Occipital lobe (tissue), 2 donors: Measurements from ENCODE around the gene SRGAP1. TPM values are rescaled to one million over a fixed set of nuclear protein-coding genes. Genes with fewer than 3 reads are reported as not detected.
"Not testable (repeated sequence)": the region's sequence is repeated elsewhere in the genome, so short reads cannot be mapped to it uniquely, and the experiment has no call there.

ENCODE experiments used
- DNase-seq: peaks from one replicate; lab custom pipeline; 2025; lab: John Stamatoyannopoulos, UW
- total RNA-seq: library from RNA; depleted of rRNA; stranded (reverse); fragments of >200 nt; gene quantifications from one replicate; pipeline ENCODE4 v1.2.3, GENCODE V29; 2014

The SRGAP1 gene
- total RNA-seq, 1 donor from 2014 or later = 40.7 TPM

DNA sequence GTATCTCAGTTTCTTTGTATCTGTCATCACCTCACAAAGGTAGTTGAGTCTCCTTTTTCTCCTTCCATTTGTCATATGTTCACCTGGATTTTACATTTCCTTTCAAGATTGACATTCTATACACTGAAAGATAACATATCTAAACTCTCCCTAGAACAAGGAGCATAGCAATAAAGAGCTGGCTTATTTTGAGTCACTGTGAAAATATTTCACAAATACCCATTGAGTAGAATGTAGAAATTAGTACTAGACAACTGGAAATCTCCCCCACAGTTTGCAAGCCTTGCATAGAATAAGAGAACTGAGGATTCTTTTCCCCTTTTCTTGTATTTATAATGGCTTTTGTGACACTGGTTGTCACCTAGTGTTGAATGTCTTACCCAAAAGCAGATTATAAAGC lies 266.4 kb downstream of the SRGAP1 start:
- no peak for DNase-seq

DNA sequence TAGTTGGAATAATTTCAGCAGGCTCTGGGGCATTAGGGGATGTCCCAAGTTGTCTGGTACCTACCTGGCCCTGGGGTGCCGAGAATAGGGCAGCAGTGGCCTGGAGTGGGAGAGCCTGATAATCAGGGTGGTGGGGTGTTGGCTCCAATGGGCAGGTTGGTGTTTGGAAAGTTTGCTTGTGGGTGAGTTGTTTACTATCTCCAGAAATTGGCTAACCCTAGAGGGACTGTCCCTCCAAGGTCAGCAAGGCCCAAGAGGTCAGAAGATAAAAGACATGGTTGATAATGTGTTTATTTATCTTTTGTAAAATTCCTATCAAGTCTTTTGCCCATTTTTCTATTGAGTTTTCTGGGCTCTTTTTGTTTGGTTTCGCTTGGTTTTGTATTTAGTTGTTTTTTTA lies 272.5 kb downstream of the SRGAP1 start:
- DNase-seq = no peak

- no peak for DNase-seq
Measured at GRCh38 chr12:64120568-64120967, 276.1 kb downstream of the SRGAP1 start.

- not testable (repeated sequence) for DNase-seq
Measured at GRCh38 chr12:64121086-64121485, 276.6 kb downstream of the SRGAP1 start.

DNA sequence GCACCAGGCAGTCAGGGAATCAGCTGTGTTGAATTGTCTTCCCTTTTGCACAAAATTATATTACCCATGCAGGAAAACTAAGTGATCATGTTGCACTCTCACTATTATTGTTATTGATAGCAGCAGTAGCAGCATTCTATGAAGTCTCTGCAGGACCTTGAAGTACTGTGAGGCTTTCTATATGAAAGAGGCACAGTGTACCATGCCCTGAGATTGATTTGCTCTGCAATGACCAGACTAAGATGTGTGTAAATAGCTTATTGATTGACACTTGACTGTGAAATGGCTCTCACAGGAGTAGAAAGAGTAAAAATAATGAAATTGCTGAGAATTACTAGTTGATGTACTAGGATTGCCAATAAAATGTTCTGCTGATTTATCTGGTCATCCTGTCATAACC lies 277.7 kb downstream of the SRGAP1 start:
- DNase-seq = no peak

GRCh38 chr12:64122995-64123394 lies 278.5 kb downstream of the SRGAP1 start:
- no peak for DNase-seq

- DNase-seq = no peak
Measured at GRCh38 chr12:64123448-64123847, 278.9 kb downstream of the SRGAP1 start.

DNA sequence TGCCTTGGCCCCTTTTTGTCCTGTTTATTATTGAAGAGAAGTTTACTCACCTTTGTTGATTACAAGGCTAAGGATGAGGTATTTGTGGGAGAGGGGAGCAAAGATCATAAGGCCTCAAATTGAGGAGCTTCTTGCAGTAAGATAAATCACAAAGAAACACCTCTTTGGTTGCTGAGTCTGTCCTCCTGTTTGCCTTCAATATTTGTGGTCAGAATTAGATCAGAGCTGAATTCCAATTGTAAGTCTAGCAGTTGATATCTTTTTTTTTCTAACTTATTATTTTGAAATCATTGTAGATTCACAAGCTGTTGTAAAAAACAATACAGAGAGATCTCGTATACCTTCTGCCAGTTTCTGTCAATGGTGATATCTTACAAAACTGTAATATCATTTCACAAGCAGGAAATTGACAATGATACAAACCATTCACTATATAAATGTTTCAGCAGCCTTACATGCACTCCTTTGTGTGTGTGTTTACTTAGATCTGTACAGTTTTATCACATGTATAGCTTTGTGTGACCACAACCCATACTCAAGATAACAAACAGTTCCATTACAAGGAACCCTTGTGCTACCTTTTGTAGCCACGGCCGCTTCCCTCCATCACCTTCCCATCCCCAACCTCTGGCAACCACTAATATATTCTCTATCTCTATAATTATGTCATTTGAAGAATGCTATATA lies 280.2 kb downstream of the SRGAP1 start:
- no peak for DNase-seq

- DNase-seq = no peak
Measured at GRCh38 chr12:64125913-64126312, 281.4 kb downstream of the SRGAP1 start.

GRCh38 chr12:64127811-64128210 lies 283.3 kb downstream of the SRGAP1 start:
- no peak for DNase-seq

DNA sequence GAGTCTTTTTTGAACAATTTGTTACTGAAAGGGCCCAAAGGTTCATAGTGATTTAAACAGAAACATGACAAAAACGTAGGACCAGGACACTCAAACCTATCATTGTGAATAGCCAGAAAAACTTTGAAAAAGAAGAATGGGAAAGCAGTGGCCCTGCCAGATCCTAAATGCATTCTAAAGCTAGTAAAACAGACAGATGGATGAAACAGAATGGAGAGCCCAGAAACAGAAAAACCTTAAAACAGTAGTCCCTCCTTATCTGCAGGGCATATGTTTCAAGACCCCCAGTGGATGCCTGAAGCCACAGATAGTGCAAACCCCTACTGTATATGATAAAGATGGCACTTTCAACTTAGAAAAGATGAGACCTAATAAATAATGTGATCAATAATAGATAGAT lies 283.9 kb downstream of the SRGAP1 start:
- DNase-seq = no peak

- not testable (repeated sequence) for DNase-seq
Measured at GRCh38 chr12:64130476-64130875, 286.0 kb downstream of the SRGAP1 start.

DNA sequence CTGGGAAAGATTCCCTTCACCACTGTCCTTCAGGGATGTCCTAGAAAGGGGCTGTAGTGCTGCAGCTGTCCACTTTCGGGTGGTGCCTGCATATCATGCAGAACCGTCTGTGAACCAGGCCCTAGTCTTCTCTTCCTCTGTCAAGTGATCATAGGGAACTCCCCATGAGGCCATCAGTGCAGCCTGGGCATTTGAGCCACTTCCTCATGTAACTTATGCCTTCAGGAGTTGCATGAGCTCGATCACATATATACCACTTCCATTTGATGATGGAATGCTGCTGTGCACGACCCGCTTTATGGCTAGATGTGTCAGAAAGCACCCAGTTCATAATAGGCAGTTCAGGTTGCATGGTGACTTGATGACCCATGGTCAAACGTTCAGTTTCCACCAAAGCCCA lies 287.0 kb downstream of the SRGAP1 start:
- DNase-seq = not testable (repeated sequence)

DNA sequence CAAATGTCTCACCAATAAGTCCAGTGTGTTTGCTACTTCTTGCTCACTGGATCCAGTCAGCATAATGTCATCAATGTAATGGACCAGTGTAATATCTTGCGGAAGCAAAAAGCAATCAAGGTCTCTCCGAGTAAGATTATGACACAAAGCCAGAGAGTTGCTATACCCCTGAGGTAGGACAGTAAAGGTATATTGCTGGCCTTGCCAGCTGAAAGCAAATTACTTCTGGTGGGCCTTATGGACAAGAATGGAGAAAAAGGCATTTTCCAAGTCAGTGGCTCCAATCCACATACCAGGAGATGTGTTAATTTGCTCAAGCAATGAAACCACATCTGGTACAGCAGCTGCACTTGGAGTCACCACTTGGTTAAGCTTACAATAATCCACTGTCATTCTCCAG lies 288.2 kb downstream of the SRGAP1 start:
- DNase-seq = not testable (repeated sequence)

GRCh38 chr12:64137117-64137516 lies 292.6 kb downstream of the SRGAP1 start:
- DNase-seq = no peak

GRCh38 chr12:64139021-64139420 lies 294.5 kb downstream of the SRGAP1 start:
- DNase-seq = no peak

- no peak for DNase-seq
Measured at GRCh38 chr12:64142382-64142781, 297.9 kb downstream of the SRGAP1 start.

DNA sequence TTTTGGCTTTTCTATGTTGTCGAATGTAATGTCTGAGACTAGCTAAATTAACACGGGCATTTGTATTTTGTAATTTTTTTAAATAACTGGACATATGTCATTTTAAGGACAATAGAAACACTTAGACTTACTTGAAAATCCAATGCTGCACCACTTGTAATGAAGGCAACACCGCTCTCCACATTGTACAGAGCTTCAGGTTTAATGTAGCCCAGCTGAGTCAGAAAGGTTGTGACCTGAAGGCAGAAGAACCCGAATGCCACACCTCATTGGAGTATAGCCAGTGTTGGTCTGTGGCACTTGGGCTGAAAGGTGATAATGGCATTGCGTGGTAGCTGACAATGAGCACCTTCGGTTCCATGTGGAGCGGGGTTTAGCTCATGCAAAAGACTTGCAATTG lies 298.3 kb downstream of the SRGAP1 start:
- DNase-seq = no peak

DNA sequence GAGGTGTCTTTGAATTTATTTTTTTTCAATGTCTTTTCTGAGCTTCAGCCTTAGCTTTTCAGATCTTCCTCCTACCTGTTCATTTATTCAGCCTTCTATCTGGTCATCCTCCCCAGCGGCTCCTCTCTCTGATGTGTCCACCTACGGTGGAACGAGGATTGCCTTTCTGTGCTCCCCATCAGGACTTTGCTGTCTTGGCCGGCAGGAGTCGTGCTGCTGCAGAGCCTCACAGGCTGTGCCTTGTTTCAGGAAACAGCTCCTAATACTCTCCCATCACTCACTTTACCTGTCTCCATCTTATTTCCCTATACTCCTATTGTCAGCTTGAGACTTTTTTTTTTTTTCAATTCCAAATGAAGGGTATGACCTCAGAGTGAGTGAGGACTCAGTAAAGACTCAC lies 300.7 kb downstream of the SRGAP1 start:
- no peak for DNase-seq

GRCh38 chr12:64147011-64147631 lies 302.6 kb downstream of the SRGAP1 start:
- no peak for DNase-seq

DNA sequence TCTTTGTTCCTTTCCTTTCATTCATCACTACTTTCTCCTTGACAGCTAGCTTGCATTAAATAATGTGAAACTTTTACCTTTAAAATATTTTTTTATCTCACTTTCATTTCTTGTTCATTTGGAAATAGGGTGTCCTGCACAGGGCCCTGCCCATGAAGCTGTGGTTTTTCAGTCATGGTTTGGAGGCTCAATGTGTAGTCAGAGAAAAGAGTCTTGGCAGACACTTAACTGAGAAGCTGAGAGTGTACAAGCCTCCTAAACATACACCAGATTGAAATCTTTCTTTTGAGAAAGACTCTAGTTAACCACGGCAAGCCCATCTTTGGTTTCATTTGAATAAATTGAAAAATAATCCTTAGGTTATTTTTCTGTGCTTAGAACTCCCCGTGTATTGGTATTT lies 303.4 kb downstream of the SRGAP1 start:
- DNase-seq = no peak

GRCh38 chr12:64154677-64155076 lies 310.2 kb downstream of the SRGAP1 start:
- DNase-seq = no peak

GRCh38 chr12:64157110-64157509 lies 312.6 kb downstream of the SRGAP1 start:
- no peak for DNase-seq
